Mesodermal cell (in vitro differentiated cells): ENCODE data around the gene ENOX2. TPM values are rescaled to one million over a fixed set of nuclear protein-coding genes. Genes with fewer than 3 reads are reported as not detected.
"Not testable (repeated sequence)": the region's sequence is repeated elsewhere in the genome, so short reads cannot be mapped to it uniquely, and the experiment has no call there.

Source experiments
- H3K27ac ChIP-seq: 2 replicates; pipeline ENCODE4 v1.7.0; 2013; ENCODE audit warnings: mild to moderate bottlenecking, low read depth, low read length, moderate library complexity; ENCODE audit not compliant: severe bottlenecking
- H3K36me3 ChIP-seq: 2 replicates; pipeline ENCODE4 v1.7.1; 2013; ENCODE audit warnings: mild to moderate bottlenecking, low read length, moderate library complexity; ENCODE audit not compliant: control insufficient read depth, insufficient read depth
- H3K4me1 ChIP-seq: one replicate; pipeline ENCODE4 v1.7.1; 2013; ENCODE audit warnings: mild to moderate bottlenecking, low read length; ENCODE audit not compliant: insufficient read depth, control insufficient read depth, poor library complexity, severe bottlenecking
- H3K4me3 ChIP-seq: 2 replicates; pipeline ENCODE4 v1.7.0; 2013; ENCODE audit warnings: low read length, control low read depth, mild to moderate bottlenecking; ENCODE audit not compliant: insufficient read depth, poor library complexity, severe bottlenecking; ENCODE audit errors: extremely low read depth
- H3K9me3 ChIP-seq: 2 replicates; pipeline ENCODE4 v1.7.1; 2013; ENCODE audit warnings: mild to moderate bottlenecking, low read length, moderate library complexity; ENCODE audit not compliant: control insufficient read depth
- WGBS, 2 experiments: methylation state at CpG; one replicate each; pipeline ENCODE4 v1.1.5; 2013; ENCODE audit warnings: missing lambda C conversion rate in 2 of 2; ENCODE audit not compliant: insufficient coverage in 2 of 2; 5-methylcytosine and 5-hydroxymethylcytosine counted together
- polyA plus RNA-seq, 2 experiments: library from polyadenylated mRNA; stranded (reverse); fragments of 50-300 nt; gene quantifications; one replicate each; pipeline ENCODE4 v1.2.3, GENCODE V29; 2013

ENOX2 gene
- polyA plus RNA-seq (2013, experiment 1 of 2), result 10.5 TPM
- polyA plus RNA-seq (2013, experiment 2 of 2), result 12.0 TPM

DNA sequence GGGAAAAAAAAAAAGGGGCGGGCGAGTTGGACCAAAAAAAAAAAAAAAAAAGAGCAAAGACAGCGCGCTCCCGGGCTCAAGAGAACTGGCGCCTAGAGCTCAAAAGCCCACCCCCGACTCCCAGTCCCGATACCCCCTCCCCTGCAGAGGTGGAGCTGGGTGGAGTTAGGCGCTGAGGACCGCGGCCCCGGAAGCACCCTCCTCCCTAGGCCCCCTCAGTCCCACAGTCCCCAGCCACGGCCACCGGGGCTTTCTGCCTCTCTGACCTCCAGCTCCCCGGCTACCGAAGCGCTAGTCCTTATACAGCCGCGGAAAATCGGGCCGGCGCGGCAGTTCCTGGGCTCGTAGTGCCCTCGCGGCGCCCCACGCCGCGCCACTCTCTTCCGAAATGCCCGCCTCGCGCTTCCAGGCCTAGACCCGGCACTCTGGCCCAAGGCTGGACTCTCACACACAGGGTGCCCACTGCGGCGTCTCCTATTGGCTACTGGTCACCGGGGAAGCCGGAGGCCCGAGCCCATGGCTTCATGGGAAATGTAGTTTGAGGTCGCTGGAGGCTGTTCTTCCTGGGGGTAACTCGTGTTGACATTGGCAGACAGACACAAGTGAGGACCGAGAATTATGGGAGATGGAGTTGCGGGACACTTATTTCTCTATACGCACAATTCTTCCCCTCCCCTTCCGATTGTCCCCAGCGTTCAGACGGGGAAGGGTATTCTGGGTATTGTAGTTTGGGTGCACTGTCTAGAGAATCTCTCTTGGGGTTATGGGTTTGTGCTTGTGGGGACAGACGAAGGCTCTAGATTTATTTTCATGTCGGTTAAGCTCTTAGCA, at the start of gene ENOX2:
TSS of gene ENOX2 (minus strand) at position 427 of the 831 bp plus-strand sequence. CDS start 199,993 bp downstream, outside the sequence.
- no peaks in the 10 kb centered on the region for H3K9me3 ChIP-seq
- peak within 1 kb of the TSS; percentile 52 for H3K4me3 ChIP-seq
- H3K36me3 ChIP-seq, result no peaks in the 10 kb centered on the region
- no peaks in the 10 kb centered on the region for H3K4me1 ChIP-seq
- 0 to 4% methylated on average over 4 to 5 of the region's 50 CpGs for WGBS, 2 experiments
- peak within 1 kb of the TSS; percentile 85 for H3K27ac ChIP-seq

GRCh38 chrX:130952266-130953043, 49.4 kb upstream of the ENOX2 start:
- Histone ChIP-seq H3K36me3 (no peaks in the 10 kb centered on the region), H3K27ac (no peak overlapping the region), H3K4me1 (no peaks in the 10 kb centered on the region), H3K4me3 (no peak overlapping the region), H3K9me3 (no peaks in the 10 kb centered on the region)
- 67% methylated on average over 1 of the region's 2 CpGs; no CpG with 5 or more reads in 1 of the 2 experiments for WGBS, 2 experiments

DNA sequence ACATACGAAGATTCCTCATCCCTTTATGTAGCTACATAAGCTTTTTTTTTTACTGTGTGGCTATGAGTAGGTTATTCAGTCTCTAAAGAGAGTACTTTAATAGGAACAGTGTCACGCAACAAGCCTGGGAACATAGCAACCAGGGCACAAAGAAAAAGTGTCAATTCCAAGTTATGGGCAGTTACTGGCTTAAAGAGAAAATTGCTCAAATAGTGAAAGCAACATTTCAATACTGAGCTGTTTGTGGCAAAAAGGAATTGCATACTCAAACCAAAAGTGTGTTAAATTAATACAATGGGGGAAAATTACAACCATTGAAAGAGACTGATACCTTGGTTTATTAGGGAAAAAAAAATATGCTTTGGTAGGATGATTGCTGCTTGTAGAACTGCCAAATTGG, 41.2 kb upstream of the ENOX2 start:
- 100% methylated on average over 1 of the region's 2 CpGs; no CpG with 5 or more reads in 1 of the 2 experiments for WGBS, 2 experiments
- Histone ChIP-seq H3K27ac (no peak overlapping the region), H3K36me3 (no peaks in the 10 kb centered on the region), H3K4me3 (no peak overlapping the region), H3K9me3 (no peaks in the 10 kb centered on the region), H3K4me1 (no peaks in the 10 kb centered on the region)

- H3K36me3 ChIP-seq, result no peaks in the 10 kb centered on the region
- H3K9me3 ChIP-seq, result no peaks in the 10 kb centered on the region
- no peak overlapping the region for H3K27ac ChIP-seq
- no peaks in the 10 kb centered on the region for H3K4me1 ChIP-seq
- H3K4me3 ChIP-seq, result no peak overlapping the region
Measured at GRCh38 chrX:130937101-130937500, 34.1 kb upstream of the ENOX2 start.

GRCh38 chrX:130933358-130933757, 30.3 kb upstream of the ENOX2 start:
- 67% methylated on average over 1 of the region's 2 CpGs; no CpG with 5 or more reads in 1 of the 2 experiments for WGBS, 2 experiments

GRCh38 chrX:130920405-130920804, 17.4 kb upstream of the ENOX2 start:
- 100% methylated on average over 1 of the region's 2 CpGs for WGBS, 2 experiments
- not testable (repeated sequence) for H3K36me3 ChIP-seq, H3K9me3 ChIP-seq, H3K27ac ChIP-seq, H3K4me1 ChIP-seq, H3K4me3 ChIP-seq

More at GRCh38 chrX:130933358-130933757, 30.3 kb upstream of the ENOX2 start:
- no peaks in the 10 kb centered on the region for H3K4me1 ChIP-seq
- no peaks in the 10 kb centered on the region for H3K9me3 ChIP-seq
- no peak overlapping the region for H3K27ac ChIP-seq
- no peaks in the 10 kb centered on the region for H3K36me3 ChIP-seq
- H3K4me3 ChIP-seq, result no peak overlapping the region

- WGBS, 2 experiments, result 80% methylated on average over 1 of the region's 1 CpG; no CpG with 5 or more reads in 1 of the 2 experiments
Measured at GRCh38 chrX:130919676-130920075, 16.7 kb upstream of the ENOX2 start.

DNA sequence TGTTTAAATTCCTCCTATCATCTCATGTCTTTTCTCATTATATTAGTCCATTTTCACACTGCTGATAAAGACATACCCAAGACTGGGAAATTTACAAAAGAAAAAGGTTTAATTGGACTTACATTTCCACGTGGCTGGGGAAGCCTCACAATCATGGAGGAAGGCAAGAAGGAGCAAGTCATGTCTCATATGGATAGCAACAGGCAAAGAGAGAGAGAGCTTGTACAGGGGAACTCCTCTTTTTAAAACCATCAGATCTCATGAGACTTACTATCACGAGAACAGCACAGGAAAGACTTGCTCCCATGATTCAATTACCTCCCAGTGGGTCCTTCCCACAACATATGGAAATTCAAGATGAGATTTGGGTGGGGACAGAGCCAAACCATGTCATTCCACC, 15.5 kb upstream of the ENOX2 start:
- H3K4me3 ChIP-seq, H3K36me3 ChIP-seq, H3K4me1 ChIP-seq, H3K9me3 ChIP-seq, H3K27ac ChIP-seq: not testable (repeated sequence)
- no CpG with 5 or more reads among the region's 2 CpGs for WGBS, 2 experiments

More at GRCh38 chrX:130919676-130920075, 16.7 kb upstream of the ENOX2 start:
- not testable (repeated sequence) for H3K4me1 ChIP-seq, H3K36me3 ChIP-seq, H3K9me3 ChIP-seq, H3K27ac ChIP-seq, H3K4me3 ChIP-seq

DNA sequence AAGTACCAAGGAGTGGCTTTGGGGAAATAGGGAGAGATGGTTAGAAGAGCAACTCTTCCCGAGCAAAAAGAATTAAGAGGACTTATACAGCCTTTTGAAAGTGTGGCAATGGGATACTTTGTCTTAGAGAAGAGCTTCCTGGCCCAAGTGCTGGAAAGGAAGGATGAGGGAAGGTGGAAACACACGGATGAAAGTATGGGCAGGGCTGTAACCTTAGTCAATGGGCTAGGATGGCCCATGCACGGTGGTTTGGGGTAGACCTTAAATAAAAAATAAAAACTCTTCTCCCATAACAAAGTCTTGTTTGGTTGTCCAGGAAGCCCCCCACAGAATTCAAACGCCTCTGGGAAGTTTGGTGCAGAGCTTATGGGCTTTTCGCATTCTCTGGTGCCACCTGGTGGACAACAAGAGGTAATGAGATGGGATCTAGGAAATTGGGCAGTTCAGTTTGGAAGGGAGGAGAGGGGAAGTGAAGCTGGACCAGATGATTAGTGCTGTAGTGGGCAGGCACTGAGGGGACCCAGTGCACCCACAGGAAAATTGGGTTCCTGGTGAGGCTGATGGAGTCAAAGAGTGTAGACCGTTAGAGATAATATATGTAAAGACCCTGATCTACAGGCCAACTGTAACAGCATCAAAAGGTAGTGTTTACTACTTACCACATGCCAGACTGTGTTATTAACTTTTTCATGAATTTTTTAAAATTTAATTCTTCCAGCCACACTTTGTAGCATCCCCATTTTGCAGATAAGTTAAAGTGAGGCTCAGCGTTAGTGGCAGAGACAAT, 13.8 kb upstream of the ENOX2 start:
- H3K4me1 ChIP-seq, result no peaks in the 10 kb centered on the region
- H3K4me3 ChIP-seq, result no peak overlapping the region
- H3K27ac ChIP-seq, result no peak overlapping the region
- WGBS, 2 experiments, result 80% methylated on average over 1 of the region's 7 CpGs; no CpG with 5 or more reads in 1 of the 2 experiments
- H3K9me3 ChIP-seq, result no peaks in the 10 kb centered on the region
- H3K36me3 ChIP-seq, result no peaks in the 10 kb centered on the region

- Histone ChIP-seq H3K27ac (no peak overlapping the region), H3K36me3 (no peaks in the 10 kb centered on the region), H3K4me3 (no peak overlapping the region), H3K9me3 (no peaks in the 10 kb centered on the region), H3K4me1 (no peaks in the 10 kb centered on the region)
Measured at GRCh38 chrX:130915302-130915701, 12.3 kb upstream of the ENOX2 start.
